GM12878 (cell line): ENCODE results near the gene HUNK. TPM values are rescaled to one million over a fixed set of nuclear protein-coding genes. Genes with fewer than 3 reads are reported as not detected.

ENCODE experiments used
- ATAC-seq: fragments of 200-7000 bp; cut with Tn5 transposase; 3 replicates; pipeline ENCODE4 v1.9.1; 2020; ENCODE audit warnings: mild to moderate bottlenecking, moderate library complexity
- BruUV-seq: library from RNA; stranded (reverse); fragments of 400-500 nt; replicated peaks from 2 replicates; lab custom pipeline; 2021; lab: Mats Ljungman, UMichigan
- CTCF ChIA-PET: fragments of 300-600 bp; sonication (Branson Sonifier 250); formaldehyde crosslinking; extraction: SDS; loops from one replicate; lab custom pipeline; 2021; ENCODE audit warnings: inconsistent platforms; lab: Yijun Ruan, JAX
- POLR2A ChIA-PET: fragments of 350-600 bp; formaldehyde crosslinking; extraction: SDS; loops from one replicate; lab custom pipeline; 2021; ENCODE audit warnings: inconsistent platforms; lab: Charles Lee
- RAD21 ChIA-PET: fragments of 300-600 bp; sonication (Branson Sonifier 250); formaldehyde crosslinking; loops from one replicate; lab custom pipeline; 2023; ENCODE audit warnings: antibody characterized with exemption; ENCODE audit not compliant: unreplicated experiment; lab: Charles Lee
- SMC1A ChIA-PET: fragments of 300-600 bp; sonication (Branson Sonifier 250); formaldehyde crosslinking; loops from one replicate; lab custom pipeline; 2023; ENCODE audit not compliant: unreplicated experiment, uncharacterized antibody; lab: Charles Lee
- DNase-seq: peaks from one replicate; pipeline ENCODE4 v3.0.0-alpha.2; 2011; ENCODE audit warnings: low read depth, low spot score
- FAIRE-seq: peaks from 3 replicates; lab custom pipeline; 2011; peaks lifted over from hg19 to GRCh38; lab: Jason Lieb, UNC
- H2AFZ ChIP-seq: 2 replicates; pipeline ENCODE4 v1.6.0; 2011; ENCODE audit warnings: low read depth, low read length, control low read depth; ENCODE audit not compliant: control insufficient read depth
- H3K27ac ChIP-seq: 2 replicates; pipeline ENCODE4 v1.5.1; 2011; ENCODE audit warnings: control low read depth; ENCODE audit not compliant: control insufficient read depth, insufficient read depth
- H3K27me3 ChIP-seq, 2 experiments: replicated peaks in 1 of 2; 2 replicates each; pipeline versions ENCODE4 v1.6.0 to v1.6.1; 2011; ENCODE audit warnings: low read length in 1 of 2; ENCODE audit not compliant: control insufficient read depth in 2 of 2, insufficient read depth in 2 of 2
- H3K36me3 ChIP-seq, 2 experiments: 2 replicates each; pipeline ENCODE4 v1.5.1; 2011; ENCODE audit warnings: low read length in 1 of 2; ENCODE audit not compliant: control insufficient read depth in 2 of 2, insufficient read depth in 2 of 2
- H3K4me1 ChIP-seq: 2 replicates; pipeline ENCODE4 v1.6.1; 2011; ENCODE audit warnings: mild to moderate bottlenecking, low read length, moderate library complexity, mixed read lengths; ENCODE audit not compliant: control insufficient read depth, insufficient read depth
- H3K4me2 ChIP-seq: 2 replicates; pipeline ENCODE4 v1.6.0; 2011; ENCODE audit warnings: control low read depth; ENCODE audit not compliant: control insufficient read depth, insufficient read depth
- H3K4me3 ChIP-seq: fragments of 200-600 bp; sonication (generic); 2 replicates; pipeline ENCODE4 v1.5.1; 2016
- H3K79me2 ChIP-seq: 2 replicates; pipeline ENCODE4 v1.6.0; 2011; ENCODE audit warnings: low read length; ENCODE audit not compliant: control insufficient read depth, insufficient read depth
- H3K9ac ChIP-seq: 2 replicates; pipeline ENCODE4 v1.8.0; 2011; ENCODE audit warnings: low read length, control low read depth, mixed read lengths; ENCODE audit not compliant: control insufficient read depth, insufficient read depth
- H3K9me3 ChIP-seq: replicated peaks from 3 replicates; pipeline ENCODE4 v1.5.1; 2011; ENCODE audit warnings: mild to moderate bottlenecking, low read length; ENCODE audit not compliant: control insufficient read depth, insufficient read depth
- H4K20me1 ChIP-seq: 2 replicates; pipeline ENCODE4 v1.6.0; 2011; ENCODE audit not compliant: control insufficient read depth, insufficient read depth
- ASH2L ChIP-seq: fragments of 300-600, 200-600 bp; sonication (generic); IDR thresholded peaks from 2 replicates; pipeline ENCODE4 v1.6.1; 2017; ENCODE audit warnings: low read depth, mild to moderate bottlenecking, borderline replicate concordance
- ATF7 ChIP-seq: fragments of 450-650 bp; IDR thresholded peaks from 2 replicates; pipeline ENCODE4 v1.6.1; 2016; ENCODE audit warnings: low read depth, mild to moderate bottlenecking
- CEBPB ChIP-seq, 2 experiments: fragments of 150-350 bp in 1 of 2; IDR thresholded peaks; 2 replicates each; pipeline ENCODE4 v1.6.1; 2012 to 2014; ENCODE audit warnings: low read depth in 2 of 2, low read length in 2 of 2, borderline replicate concordance in 1 of 2, inconsistent platforms in 1 of 2
- GATAD2B ChIP-seq: fragments of 450-650 bp; conservative IDR thresholded peaks from 2 replicates; pipeline ENCODE4 v1.6.1; 2017; ENCODE audit warnings: low read depth, mild to moderate bottlenecking, moderate library complexity
- NKRF ChIP-seq: fragments of 450-650 bp; conservative IDR thresholded peaks from 2 replicates; pipeline ENCODE4 v1.6.1; 2017; ENCODE audit warnings: mild to moderate bottlenecking, moderate library complexity
- RUNX3 ChIP-seq: IDR thresholded peaks from 2 replicates; pipeline ENCODE4 v1.6.1; 2012; ENCODE audit warnings: low read length, inconsistent platforms
- SUPT20H ChIP-seq: IDR thresholded peaks from 2 replicates; pipeline ENCODE4 v1.6.1; 2011; ENCODE audit warnings: low read depth, mild to moderate bottlenecking, low read length, moderate library complexity, borderline replicate concordance; ENCODE audit not compliant: control insufficient read depth
- TARDBP ChIP-seq: IDR thresholded peaks from 2 replicates; pipeline ENCODE4 v1.6.1; 2016; ENCODE audit warnings: borderline replicate concordance
- ZBED1 ChIP-seq: IDR thresholded peaks from 2 replicates; pipeline ENCODE4 v1.6.1; 2016; ENCODE audit warnings: borderline replicate concordance
- ZNF622 ChIP-seq: fragments of 450-650 bp; IDR thresholded peaks from 2 replicates; pipeline ENCODE4 v1.6.1; 2017; ENCODE audit warnings: mild to moderate bottlenecking, inconsistent platforms
- ZSCAN29 ChIP-seq: fragments of 450-650 bp; IDR thresholded peaks from 2 replicates; pipeline ENCODE4 v1.6.1; 2017; ENCODE audit warnings: mild to moderate bottlenecking, moderate library complexity
- WGBS: methylation state at CpG from one replicate; pipeline ENCODE4 v1.1.6; 2016; ENCODE audit warnings: low lambda C conversion rate; ENCODE audit not compliant: insufficient replicate concordance, insufficient coverage; ENCODE audit errors: missing lambda C conversion rate; 5-methylcytosine and 5-hydroxymethylcytosine counted together
- in situ Hi-C: fragments of 300-500 bp; cut with MboI; formaldehyde crosslinking; loops from 9 replicates; pipeline ENCODE4 v1.14.3; 2018; ENCODE audit warnings: mixed read lengths
- intact Hi-C: fragments of 100-400 bp; cut with micrococcal nuclease; formaldehyde crosslinking; loops from one replicate; pipeline ENCODE4 v1.14.2; 2022; ENCODE audit not compliant: unreplicated experiment
- polyA plus RNA-seq, 11 experiments: library from polyadenylated mRNA; depleted of rRNA in 4 of 11; unstranded in 6 of 11; stranded (reverse) in 5 of 11; fragments of >200 nt; fragmentation: Nextera tagmentation in 4 of 11; fragmentation: Illumina TruSeq in 1 of 11; extraction: Ambion mirVana in 4 of 11; extraction: Trizol in 1 of 11; gene quantifications; 1 replicate in 1 of 11; 2 replicates in 10 of 11; pipeline versions ENCODE4 v1.2.1 to v1.2.3, GENCODE V29; 2011 to 2016; ENCODE audit warnings: inconsistent platforms in 2 of 11, missing spikeins in 2 of 11, low read depth in 1 of 11
- total RNA-seq, 4 experiments: library from RNA; depleted of rRNA in 3 of 4; stranded (reverse); fragments of >200 nt in 3 of 4; fragmentation: Illumina TruSeq in 1 of 4; extraction: Trizol in 1 of 4; gene quantifications; 2 replicates each; pipeline versions ENCODE4 v1.2.1 to v1.2.3, GENCODE V29; 2013 to 2021
- TF ChIP-seq, protein P1 (sequence below): IDR thresholded peaks from 2 replicates; pipeline ENCODE4 v1.6.1; 2012; ENCODE audit warnings: improper control_type of control experiment, low read depth, low read length; ENCODE audit not compliant: insufficient replicate concordance

HUNK gene
- total and polyA plus RNA-seq, 10 of the 15 experiments (the other 5 are each of a cell fraction or from before 2014, with no cell fraction given): under 0.01 to 0.14 (median 0.03) TPM; not detected in 7

DNA sequence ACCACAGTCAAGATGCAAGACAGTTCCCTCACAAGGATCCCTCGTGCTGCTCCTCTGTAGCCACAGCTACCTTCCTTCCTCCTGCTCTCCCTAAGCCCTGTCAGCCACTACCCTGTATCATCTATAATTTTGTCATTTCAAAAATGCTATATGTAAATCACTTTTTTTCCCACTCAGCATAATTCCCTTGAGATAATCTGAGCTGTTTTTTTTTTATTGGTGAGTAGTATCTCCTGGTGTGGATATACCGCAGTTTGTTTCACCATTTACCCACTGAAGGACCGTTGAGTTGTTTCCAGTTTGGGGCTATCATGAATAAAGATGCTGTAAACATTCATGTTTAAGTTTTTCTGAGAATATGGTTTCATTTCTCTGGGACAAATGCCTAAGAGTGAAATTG is 88.2 kb downstream of the HUNK start:
- Histone ChIP-seq H2AFZ (no peak overlapping the region), H3K4me1 (no peaks in the 10 kb centered on the region), H3K9ac (no peak overlapping the region), H3K27me3 (no peaks in the 10 kb centered on the region), H3K4me2 (no peak overlapping the region), H4K20me1 (no peaks in the 10 kb centered on the region), H3K27ac (no peak overlapping the region), H3K36me3 (no peaks in the 10 kb centered on the region), H3K9me3 (no peaks in the 10 kb centered on the region), H3K79me2 (no peaks in the 10 kb centered on the region)
- FAIRE-seq (no peak), DNase-seq (no peak)
- POLR2A ChIA-PET: no interaction called here
- WGBS: 33% methylated on average over 3 of the region's 3 CpGs
- no TSS peak for BruUV-seq
- RAD21 ChIA-PET: no interaction called here
- CTCF ChIA-PET: no interaction called here
- intact Hi-C loops (no loop called here), in situ Hi-C loops (no loop called here)
- TF ChIP-seq SUPT20H (no peak), CEBPB (IDR thresholded peaks at IDR 0.05; ENCODE audit: borderline replicate concordance in 1 of 2, low read depth in 2 of 2, low read length in 2 of 2) (no peak), GATAD2B (no peak), ATF7 (no peak), RUNX3 (no peak), ZSCAN29 (no peak), TARDBP (no peak), ASH2L (no peak), ZBED1 (no peak), NKRF (no peak), ZNF622 (no peak)
- TF ChIP-seq, protein P1, sequence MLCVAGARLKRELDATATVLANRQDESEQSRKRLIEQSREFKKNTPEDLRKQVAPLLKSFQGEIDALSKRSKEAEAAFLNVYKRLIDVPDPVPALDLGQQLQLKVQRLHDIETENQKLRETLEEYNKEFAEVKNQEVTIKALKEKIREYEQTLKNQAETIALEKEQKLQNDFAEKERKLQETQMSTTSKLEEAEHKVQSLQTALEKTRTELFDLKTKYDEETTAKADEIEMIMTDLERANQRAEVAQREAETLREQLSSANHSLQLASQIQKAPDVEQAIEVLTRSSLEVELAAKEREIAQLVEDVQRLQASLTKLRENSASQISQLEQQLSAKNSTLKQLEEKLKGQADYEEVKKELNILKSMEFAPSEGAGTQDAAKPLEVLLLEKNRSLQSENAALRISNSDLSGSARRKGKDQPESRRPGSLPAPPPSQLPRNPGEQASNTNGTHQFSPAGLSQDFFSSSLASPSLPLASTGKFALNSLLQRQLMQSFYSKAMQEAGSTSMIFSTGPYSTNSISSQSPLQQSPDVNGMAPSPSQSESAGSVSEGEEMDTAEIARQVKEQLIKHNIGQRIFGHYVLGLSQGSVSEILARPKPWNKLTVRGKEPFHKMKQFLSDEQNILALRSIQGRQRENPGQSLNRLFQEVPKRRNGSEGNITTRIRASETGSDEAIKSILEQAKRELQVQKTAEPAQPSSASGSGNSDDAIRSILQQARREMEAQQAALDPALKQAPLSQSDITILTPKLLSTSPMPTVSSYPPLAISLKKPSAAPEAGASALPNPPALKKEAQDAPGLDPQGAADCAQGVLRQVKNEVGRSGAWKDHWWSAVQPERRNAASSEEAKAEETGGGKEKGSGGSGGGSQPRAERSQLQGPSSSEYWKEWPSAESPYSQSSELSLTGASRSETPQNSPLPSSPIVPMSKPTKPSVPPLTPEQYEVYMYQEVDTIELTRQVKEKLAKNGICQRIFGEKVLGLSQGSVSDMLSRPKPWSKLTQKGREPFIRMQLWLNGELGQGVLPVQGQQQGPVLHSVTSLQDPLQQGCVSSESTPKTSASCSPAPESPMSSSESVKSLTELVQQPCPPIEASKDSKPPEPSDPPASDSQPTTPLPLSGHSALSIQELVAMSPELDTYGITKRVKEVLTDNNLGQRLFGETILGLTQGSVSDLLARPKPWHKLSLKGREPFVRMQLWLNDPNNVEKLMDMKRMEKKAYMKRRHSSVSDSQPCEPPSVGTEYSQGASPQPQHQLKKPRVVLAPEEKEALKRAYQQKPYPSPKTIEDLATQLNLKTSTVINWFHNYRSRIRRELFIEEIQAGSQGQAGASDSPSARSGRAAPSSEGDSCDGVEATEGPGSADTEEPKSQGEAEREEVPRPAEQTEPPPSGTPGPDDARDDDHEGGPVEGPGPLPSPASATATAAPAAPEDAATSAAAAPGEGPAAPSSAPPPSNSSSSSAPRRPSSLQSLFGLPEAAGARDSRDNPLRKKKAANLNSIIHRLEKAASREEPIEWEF: no peak
- TF ChIP-seq, all 136 proteins: peak for 0
- SMC1A ChIA-PET: interaction anchor here (0.7 kb wide), 1 partner anchor 92 kb away, joined by 4 read pairs; no protein-coding TSS in a partner anchor
- no peak overlapping the region for H3K4me3 ChIP-seq
- no peak for ATAC-seq
